OCI-M2 (cell line): ENCODE results near the gene AAK1.
A peak's percentile ranks its signal among the peaks of the same experiment; 100 is the strongest.
"Not testable (repeated sequence)": the region's sequence is repeated elsewhere in the genome, so short reads cannot be mapped to it uniquely, and the experiment has no call there.

Experiments
- DNase-seq: peaks from one replicate; lab custom pipeline; 2025; ENCODE audit not compliant: unreplicated experiment; lab: John Stamatoyannopoulos, UW

The AAK1 gene

DNA sequence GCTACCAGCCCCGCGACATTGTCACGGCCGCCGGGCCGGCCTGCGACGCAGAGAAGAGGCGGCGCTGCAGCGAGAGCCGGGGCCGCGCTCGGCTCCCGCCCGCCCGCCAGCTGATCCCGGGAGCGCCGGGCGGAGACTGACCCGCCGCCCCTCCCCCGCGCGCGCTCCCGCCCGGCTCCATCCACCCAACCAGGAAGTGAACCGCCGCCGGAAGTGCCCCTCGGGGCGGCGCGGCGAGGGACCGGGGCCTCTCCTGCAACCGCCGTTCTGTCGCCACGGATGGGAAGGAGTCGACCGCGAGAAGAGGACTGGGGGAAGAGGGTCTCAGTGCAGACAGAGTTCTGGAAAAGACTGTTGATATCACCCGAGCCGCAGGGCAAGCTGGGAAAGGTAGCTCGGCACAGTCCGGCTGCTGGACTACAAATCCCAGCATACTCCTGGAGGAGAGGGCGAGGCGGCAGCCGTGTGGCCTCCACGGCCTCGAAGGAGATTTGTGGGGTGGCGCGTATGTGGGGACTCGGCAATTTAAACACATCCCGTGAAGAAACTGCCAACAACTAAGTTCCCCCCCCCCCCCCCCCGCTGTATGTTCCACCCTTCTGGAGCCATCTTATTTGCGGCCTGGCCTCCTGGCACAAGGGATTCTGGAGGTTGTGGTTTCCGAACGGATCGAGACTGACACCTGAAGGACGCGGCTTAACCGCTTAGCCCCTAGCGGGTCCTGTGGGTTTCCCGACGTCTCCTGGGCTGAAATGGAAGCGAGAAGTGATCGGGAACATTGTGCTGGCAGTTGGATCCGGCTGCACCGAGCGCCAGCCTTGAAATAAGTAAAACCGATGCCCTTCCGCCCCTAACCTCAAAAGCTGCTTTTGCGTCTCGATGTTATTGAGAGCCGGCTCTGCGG lies at the start of gene AAK1:
TSS of gene AAK1 (minus strand) at position 138 of the 904 bp plus-strand sequence. CDS start 699 bp downstream, outside the sequence.
- peak; percentile 16 for DNase-seq

DNA sequence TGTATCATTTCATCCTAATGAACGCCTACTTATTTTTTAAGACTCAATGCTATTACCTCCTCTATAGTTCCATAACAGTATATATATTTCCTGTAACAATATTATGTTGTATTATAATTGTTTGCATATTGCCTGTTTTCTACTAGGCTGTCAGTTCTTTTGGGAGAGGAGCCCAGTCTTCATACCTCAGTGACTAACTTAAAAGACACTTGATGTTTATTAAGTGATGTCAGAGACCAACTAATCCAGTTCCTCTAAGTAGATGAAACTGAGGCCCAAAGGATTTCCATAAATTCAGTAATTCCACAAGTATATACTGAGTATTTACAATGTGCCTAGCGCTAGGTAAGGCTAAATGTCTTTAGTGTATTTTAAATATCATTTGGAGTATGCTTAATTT lies 48.9 kb upstream of the AAK1 start:
- DNase-seq, result no peak

DNA sequence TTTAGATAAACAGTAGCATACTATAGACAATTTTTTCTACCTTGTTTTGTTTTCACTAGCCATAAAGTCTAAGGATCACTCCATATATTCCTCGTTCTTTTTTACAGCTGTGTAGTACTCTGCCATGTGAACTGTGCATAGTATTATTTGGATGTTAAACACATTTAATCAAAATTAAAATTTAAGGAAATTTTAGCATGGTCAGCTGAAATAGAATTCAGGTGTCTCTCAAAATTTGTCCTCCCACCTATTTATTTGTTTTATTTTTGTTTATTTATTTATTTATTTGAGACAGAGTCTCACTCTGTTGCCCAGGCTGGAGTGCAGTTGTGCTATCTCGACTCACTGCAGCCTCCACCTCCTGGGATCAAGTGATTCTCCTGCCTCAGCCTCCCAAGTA lies 46.4 kb upstream of the AAK1 start:
- no peak for DNase-seq

GRCh38 chr2:69689466-69689865 lies 45.9 kb upstream of the AAK1 start:
- DNase-seq, result no peak

DNA sequence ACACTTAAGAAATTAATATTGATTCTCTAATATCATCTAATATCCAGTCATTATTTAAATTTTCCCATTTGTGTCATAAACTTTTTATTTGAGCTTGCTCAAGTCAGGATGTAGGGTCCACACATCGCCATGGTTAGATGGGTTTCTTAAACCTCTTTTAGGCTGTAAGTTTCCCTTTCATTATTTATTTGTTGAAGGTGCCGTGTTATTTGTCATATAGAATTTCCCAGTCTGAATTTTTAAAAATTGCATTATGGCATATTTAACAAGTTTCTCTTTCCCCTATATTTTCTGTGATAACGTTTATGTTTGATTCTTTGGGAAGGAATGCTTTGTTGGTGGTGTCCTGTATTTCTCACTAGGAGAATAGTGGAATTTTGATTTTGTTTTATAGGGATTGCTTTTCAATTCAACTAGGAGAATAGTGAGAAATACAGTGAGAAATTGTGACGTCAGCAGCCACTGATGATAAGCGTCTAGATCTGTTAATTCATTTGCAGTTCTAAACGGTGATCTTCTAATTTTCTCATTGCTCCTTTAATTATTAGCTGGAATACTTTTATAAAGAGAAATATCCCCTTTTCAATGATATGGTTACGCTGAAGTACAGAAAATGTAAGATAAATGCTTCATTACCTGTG lies 44.6 kb upstream of the AAK1 start:
- no peak for DNase-seq

DNA sequence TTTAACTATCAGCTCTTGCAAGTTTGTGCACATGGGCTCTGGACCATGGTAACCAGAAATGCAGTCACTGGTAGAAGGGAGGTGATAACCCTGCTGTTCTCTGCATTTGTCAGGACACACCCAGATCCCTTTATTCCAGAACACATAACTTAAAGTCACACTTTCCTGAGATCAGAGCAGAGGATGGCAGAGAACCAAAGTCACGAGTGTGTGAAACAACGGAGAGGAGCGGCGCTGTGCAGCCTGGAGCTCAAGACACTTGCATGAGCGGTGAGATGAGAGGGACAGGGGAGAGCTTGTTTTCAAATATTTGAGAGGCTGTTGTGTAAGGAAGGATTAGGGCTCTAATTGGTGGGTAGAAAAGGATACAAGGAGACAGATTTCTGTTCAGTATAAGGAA lies 43.3 kb upstream of the AAK1 start:
- no peak for DNase-seq

DNA sequence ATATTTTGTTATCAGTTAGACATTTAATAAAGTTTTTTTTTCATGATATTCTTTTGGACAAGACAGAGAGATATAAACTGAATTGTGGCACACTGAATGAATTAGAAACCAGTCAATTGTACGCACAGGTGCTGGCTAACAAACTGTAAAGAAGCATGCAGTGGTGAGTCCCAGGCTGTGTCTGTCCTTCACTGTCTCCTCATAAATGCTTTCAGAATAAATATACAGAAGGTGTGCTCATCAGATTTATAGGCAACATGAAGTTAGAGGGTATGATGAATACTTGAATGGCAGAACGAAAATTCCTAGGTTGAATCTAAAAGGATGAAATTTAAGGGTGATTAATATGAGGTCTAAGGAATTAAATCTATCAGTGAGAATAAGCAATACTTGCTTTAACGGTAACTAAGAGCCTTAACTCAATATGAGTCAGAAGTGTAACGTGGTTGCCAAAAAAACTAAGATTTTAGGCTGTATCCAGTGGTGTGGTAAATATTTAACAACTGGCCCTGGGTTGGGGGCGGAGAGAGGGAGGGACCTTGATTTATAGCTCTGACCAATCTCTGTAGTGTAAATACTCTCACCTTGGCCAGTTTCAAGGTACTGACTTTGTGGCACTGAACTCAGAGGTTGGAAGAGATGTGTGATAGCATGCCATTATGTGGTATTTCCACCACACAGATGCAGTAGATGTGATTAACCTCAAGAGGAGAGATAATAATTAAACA lies 41.9 kb upstream of the AAK1 start:
- DNase-seq, result no peak

DNA sequence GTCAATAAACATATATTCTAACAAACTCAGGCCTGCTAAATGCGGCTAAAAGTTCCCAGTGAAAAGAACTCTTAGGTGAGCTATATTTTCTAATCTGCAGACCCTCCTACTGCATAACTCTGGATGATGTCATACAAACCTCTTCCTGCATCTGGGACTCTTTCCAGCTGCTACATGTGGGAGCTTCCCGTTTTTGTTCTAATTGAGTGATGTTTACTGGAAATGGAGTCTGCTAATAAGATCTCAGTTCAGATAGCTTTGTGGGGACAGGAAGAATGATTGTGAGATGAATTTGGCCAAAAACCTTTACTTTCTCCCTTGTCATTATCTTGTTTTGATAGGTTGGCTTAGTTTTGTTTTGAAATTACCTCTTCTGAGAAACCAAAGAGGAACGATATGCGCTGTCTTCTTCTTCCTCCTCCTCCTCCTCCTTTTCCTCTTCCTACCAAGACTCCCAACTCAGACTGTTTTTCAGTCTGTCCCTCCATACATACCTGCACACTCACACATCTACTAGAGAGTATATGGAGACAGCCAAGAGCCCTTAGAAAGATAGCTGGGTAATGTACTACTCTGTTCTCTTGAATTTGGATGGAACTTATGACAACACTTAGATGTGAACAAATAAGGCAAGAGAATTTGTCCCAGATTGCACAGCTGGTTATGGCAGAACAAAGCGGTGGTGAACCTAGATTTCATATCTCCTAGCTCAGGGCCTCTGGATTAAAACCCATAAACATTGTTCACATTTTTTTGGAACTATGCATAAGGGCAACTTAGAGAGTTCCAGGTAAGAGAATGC lies 39.8 kb upstream of the AAK1 start:
- no peak for DNase-seq

- DNase-seq, result no peak
Observed at GRCh38 chr2:69682525-69682924, 39.0 kb upstream of the AAK1 start.

- no peak for DNase-seq
Observed at GRCh38 chr2:69680001-69680675, 36.6 kb upstream of the AAK1 start.

DNA sequence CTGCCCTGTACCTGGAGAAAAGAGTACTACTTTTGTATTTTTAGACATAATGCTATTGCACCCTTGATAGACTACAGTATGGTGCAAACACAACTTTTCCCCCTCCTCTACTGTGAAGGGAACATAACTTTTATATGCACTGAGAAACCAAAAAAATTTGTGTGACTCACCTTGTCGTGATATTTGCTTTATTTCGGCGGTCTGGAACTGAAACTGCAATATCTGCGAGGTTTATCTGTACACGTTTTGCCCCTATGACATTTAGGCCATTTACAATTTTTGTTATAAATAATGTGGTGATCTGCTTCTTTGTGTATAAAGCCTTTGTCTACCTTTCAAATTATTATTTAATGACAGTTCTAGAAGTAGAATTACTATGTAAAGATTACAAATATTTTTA lies 34.4 kb upstream of the AAK1 start:
- DNase-seq, result no peak

DNA sequence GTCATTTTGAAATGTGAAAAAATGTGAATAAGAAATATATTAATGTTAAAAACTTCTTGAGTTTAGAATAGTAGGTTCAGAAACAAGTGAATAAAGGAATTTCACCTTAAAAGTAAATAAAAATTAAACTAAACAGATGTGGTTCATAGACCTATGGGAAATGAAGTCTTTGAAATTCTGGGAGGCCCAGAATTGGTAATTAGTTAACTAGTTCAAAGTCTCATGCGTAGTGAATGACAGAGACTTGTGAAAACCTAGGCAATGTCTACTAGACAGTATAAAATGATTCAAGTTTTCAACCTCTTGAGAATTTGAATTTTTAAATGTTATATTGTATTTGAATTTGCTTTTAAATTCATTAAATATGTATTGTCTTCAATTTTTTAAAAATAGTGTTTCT lies 32.6 kb upstream of the AAK1 start:
- no peak for DNase-seq

GRCh38 chr2:69674316-69674670 lies 30.8 kb upstream of the AAK1 start:
- no peak for DNase-seq

DNA sequence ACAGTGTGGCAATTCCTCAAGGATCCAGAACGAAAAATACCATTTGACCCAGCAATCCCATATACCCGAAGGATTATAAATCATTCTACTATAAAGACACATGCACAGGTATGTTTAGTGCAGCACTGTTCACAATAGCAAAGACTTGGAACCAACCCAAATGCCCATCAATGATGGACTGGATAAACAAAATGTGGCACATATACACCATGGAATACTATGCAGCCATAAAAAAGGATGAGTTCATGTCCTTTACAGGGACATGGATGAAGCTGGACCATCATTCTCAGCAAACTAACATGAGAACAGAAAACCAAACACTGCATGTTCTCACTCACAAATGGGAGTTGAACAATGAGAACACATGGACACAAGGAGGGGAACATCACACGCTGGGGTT lies 29.6 kb upstream of the AAK1 start:
- not testable (repeated sequence) for DNase-seq

DNA sequence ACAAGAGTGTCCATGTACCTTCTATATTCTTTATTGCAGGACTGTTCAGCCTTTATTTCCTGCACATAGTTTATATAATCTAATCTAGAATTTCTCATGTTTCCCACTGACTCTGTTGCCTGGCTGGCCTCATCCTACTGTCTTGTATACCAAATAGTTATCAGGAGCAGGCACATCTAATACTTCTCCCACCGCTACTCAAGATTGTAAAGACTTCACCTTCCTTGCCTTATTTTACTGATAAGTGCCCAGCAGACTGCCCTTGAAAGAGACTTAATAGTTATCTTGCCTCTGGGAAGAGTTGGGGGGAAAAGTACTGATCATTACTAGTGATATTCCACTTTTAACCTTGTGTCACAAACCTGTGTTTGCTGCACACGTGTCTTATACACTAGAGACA lies 26.1 kb upstream of the AAK1 start:
- DNase-seq, result no peak

DNA sequence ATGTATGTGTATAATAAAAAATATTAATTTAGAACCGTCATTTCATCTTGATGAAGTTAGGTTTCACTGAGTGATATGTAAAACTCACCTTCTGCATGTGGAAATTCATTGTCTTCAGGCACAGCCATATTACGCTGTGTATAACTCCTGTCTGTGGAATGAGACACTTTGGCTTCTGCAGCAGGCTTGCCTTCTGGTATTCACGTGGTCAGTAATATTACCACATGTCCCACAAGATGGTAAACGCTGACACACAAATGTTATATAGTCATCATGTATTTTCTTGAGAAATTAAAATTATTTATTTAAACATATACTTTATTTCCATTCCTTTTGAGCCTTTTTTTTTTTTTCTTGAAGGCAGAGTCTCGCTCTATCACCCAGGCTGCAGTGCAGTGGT lies 25.1 kb upstream of the AAK1 start:
- no peak for DNase-seq

DNA sequence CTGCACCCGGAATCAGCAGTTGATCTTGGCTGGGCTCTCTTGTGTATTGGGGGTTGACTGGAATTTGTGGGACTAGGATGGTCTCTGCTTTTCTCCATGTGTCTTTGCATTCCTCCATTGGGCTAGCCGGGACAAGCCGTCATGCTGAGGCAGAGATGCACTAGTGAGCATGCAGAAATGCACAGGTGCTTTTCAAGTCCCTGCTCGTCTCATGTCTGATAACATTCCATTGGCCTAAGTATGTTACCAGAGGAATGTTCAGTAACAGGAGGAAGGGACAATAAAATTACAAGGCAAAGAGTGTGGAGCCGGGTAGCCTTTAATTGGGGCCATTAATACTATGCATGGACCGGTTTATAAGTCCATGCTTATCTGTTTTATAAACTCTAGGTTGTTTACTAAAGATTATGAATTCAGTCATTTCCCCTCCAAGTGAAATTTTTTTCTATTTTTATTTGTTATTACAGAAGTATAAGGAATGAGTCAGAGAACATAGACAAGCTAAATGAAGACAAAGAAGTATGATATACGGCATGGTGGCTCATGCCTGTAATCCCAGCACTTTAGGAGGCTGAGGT lies 24.4 kb upstream of the AAK1 start:
- no peak for DNase-seq

DNA sequence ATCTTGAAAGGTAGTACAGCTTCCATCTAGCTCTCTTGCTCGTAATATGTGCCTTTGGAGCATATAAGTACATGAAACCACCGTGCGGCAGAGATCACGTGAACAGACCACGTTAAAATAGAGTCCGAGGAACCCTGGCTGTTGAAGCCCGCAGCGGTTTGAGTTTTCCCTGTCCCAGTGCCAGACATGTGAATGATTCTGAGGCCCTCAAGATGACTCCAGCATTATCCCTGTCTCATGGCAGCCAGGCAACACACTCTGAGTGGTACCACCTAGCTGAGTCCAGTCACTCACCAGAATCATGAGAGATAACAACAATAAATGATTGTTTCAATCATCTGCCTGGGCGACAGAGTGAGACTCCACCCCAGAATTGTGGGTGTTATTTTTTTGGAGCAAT lies 21.6 kb upstream of the AAK1 start:
- DNase-seq, result no peak

DNA sequence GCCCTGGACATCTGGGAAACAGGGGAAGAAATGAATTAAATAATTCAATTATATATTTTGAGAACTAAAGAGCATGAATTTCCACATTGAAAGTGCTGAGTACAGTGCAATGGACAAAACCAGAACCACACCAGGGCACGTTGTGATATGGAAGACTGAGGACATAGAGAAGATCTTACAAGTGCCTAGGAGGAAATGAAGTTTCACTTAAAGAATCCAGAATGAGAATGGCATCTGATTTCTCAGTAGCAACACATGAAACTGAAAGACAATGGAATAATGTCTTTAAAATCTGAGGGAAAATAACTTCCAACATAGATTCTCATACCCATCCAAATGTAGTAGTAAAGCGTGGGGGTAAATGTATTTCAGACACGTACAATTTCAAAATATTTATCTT lies 20.3 kb upstream of the AAK1 start:
- DNase-seq, result no peak

- not testable (repeated sequence) for DNase-seq
Observed at GRCh38 chr2:69662547-69662946, 19.0 kb upstream of the AAK1 start.
